Measurements from ENCODE around the gene CTDSPL2.

DNA sequence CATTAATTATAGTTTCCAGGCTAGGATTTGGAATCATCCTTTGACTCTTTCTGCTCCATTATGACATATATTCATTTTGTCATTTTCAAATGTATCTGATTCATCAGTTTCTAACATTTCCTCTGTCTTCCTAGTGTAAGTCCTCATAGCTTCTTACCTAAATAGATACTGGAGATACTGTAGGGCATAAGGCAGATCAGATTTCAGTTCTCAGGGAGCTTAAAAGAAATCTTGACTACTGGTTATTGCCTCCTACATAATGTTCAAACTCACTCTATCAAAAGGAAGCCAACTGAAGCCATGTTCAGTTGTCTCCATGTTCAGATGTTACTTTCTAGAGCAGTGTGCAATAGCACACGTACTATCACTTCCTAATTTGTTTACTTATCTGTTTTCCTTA, 29.6 kb upstream of the CTDSPL2 start:
- TF ChIP-seq, protein P1, sequence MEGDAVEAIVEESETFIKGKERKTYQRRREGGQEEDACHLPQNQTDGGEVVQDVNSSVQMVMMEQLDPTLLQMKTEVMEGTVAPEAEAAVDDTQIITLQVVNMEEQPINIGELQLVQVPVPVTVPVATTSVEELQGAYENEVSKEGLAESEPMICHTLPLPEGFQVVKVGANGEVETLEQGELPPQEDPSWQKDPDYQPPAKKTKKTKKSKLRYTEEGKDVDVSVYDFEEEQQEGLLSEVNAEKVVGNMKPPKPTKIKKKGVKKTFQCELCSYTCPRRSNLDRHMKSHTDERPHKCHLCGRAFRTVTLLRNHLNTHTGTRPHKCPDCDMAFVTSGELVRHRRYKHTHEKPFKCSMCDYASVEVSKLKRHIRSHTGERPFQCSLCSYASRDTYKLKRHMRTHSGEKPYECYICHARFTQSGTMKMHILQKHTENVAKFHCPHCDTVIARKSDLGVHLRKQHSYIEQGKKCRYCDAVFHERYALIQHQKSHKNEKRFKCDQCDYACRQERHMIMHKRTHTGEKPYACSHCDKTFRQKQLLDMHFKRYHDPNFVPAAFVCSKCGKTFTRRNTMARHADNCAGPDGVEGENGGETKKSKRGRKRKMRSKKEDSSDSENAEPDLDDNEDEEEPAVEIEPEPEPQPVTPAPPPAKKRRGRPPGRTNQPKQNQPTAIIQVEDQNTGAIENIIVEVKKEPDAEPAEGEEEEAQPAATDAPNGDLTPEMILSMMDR (IDR thresholded peaks at IDR 0.05; ENCODE audit: low read depth, low read length) = no peak
- TF ChIP-seq MYC (IDR thresholded peaks at IDR 0.05; ENCODE audit: low read depth, low read length) = no peak
- TF ChIP-seq POLR2A (IDR thresholded peaks at IDR 0.05; ENCODE audit: extremely low read depth, insufficient read length) = no peak
- TF ChIP-seq, protein P2, sequence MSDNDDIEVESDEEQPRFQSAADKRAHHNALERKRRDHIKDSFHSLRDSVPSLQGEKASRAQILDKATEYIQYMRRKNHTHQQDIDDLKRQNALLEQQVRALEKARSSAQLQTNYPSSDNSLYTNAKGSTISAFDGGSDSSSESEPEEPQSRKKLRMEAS (IDR thresholded peaks at IDR 0.05; ENCODE audit: low read depth, low read length) = no peak

All from NB4 (cell line).